ENCODE measurements around the gene ASB1. TPM values are rescaled to one million over a fixed set of nuclear protein-coding genes. Genes with fewer than 3 reads are reported as not detected.

Gene ASB1
- total and polyA plus RNA-seq, 2 of the 13 experiments (the other 11 are each of a cell fraction or from before 2014, with no cell fraction given): 48.6 to 49.2 TPM

GRCh38 chr2:238424313-238424700 is 2.4 kb upstream of the ASB1 start:
- 88% methylated on average over 3 of the region's 3 CpGs for WGBS (ENCODE audit: low lambda C conversion rate)
- Histone ChIP-seq H3K79me2 (ENCODE audit: insufficient read depth, low read length) (peaks cover 24% of the 10 kb centered on the region), H2AFZ (ENCODE audit: low read length) (no peak overlapping the region), H3K4me3 (replicated peaks in 1 of 3; ENCODE audit: insufficient read depth in 1 of 3, low read depth in 2 of 3, low read length in 3 of 3) (no peak overlapping the region), H3K27me3 (ENCODE audit: control insufficient read depth in 1 of 2, insufficient read depth in 2 of 2, low read length in 2 of 2) (no peaks in the 10 kb centered on the region; a peak in 1 of 5 replicates), H3K4me2 (ENCODE audit: low read depth, low read length) (no peak overlapping the region), H3K27ac (ENCODE audit: extremely low read length, insufficient read depth, low read length) (no peak overlapping the region), H3K36me3 (replicated peaks in 1 of 2; ENCODE audit: control insufficient read depth in 1 of 2, insufficient read depth in 2 of 2, low read length in 2 of 2) (no peaks in the 10 kb centered on the region), H3K9me3 (ENCODE audit: low read length) (no peaks in the 10 kb centered on the region), H4K20me1 (ENCODE audit: insufficient read depth, low read length) (peaks cover 16% of the 10 kb centered on the region), H3K4me1 (ENCODE audit: insufficient read depth, low read length) (peaks cover 25% of the 10 kb centered on the region), H3K9ac (ENCODE audit: insufficient read depth, low read depth, low read length) (no peak overlapping the region)
- in situ Hi-C loops (cut with HindIII; ENCODE audit: extremely low pct_ligation_motif_present, low pct_unique_long_range_greater_than_20kb) (no loop called here), intact Hi-C loops (cut with micrococcal nuclease; ENCODE audit: unreplicated experiment) (no loop called here)
- ATAC-seq (no peak), FAIRE-seq (no peak), DNase-seq (ENCODE audit: low spot score) (no peak)
- no peak for TF ChIP-seq ZBTB10 (CRISPR knock-in tag; IDR thresholded peaks at IDR 0.05; ENCODE audit: borderline replicate concordance)
- TF ChIP-seq ZHX2 (IDR thresholded peaks at IDR 0.05; ENCODE audit: low read depth): no peak
- TF ChIP-seq ZHX2 (CRISPR knock-in tag; IDR thresholded peaks at IDR 0.05; ENCODE audit: borderline replicate concordance): no peak
- TF ChIP-seq CEBPG (CRISPR knock-in tag; IDR thresholded peaks at IDR 0.05): no peak
- no TSS peak for BruUV-seq (replicated peaks)
- CTCF ChIA-PET (ENCODE audit: low intra/inter-chr PET ratio, low total read pairs): no interaction called here
- POLR2A ChIA-PET: no interaction called here

All from HepG2 (cell line).